HG03045 (cell line): ENCODE data around the gene CARD19.

Source experiments
- ATAC-seq: cut with Tn5 transposase; IDR thresholded peaks from one replicate; pipeline ENCODE4 v1.9.1; 2021; ENCODE audit warnings: mild to moderate bottlenecking, moderate library complexity; ENCODE audit not compliant: unreplicated experiment

The CARD19 gene

GRCh38 chr9:93086447-93087224 is 9.4 kb upstream of the CARD19 start:
- ATAC-seq: no peak

GRCh38 chr9:93087971-93088655 is 7.9 kb upstream of the CARD19 start:
- ATAC-seq: no peak

DNA sequence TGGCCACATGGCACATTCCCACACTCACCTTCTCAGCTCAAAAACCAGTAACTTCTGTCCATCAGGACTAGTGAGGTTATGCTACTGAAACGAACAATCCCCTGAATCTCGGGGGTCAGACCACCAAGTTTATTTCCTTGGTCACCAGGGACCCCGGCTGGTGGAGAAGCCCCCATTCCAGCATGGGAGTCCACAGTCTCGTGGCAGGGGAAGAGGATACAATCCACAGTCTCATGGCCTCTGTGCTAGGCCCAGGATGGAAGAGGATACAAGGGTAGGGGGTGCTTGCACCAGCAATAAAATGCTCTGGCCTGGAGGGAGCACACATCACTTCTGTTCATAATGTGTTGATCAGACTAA is 7.4 kb upstream of the CARD19 start:
- ATAC-seq: no peak

DNA sequence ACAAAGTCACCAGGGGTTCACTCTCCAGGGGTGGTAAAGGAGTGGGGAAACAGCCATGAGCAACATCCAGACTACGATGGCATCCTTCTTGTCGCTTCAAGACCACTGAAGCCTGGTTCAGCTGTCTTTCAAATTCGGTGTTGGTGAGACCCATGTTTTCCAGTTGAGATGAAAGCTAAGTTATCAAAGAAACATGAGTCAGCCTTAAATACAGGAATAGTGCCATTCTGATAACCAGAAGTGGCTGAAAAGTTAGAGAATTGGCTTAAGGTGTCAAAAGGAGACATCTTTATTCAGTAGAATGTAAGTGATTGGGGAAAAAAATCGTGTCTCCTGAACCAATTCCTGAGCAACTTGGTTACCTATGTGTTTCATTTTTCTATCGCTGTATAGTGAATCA is 7.0 kb upstream of the CARD19 start:
- no peak for ATAC-seq

DNA sequence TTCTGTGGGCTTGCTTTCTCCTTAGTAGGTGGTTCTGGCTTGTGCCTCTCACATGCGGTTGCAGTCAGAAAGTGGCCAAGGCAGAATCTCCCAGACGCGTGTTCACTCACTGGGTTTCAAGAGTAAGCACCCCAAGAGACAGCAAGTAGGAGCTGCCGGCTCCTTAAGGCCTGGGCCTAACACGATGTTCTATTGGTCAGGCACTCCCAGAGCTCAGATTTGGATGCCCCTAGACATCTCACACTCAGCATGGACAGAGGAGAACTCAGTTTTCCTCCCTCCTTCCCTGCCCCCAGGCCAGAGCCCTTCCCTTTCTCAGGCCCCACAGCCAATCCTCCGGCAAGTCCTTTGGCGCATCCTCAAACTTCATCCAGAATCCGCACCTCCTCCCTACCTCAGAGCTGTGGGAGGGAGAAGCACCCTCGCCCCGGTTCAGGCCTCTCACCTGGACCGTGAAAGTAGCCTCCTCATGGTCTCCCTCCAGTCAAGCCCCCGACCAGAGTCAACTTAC is 6.5 kb upstream of the CARD19 start:
- no peak for ATAC-seq

DNA sequence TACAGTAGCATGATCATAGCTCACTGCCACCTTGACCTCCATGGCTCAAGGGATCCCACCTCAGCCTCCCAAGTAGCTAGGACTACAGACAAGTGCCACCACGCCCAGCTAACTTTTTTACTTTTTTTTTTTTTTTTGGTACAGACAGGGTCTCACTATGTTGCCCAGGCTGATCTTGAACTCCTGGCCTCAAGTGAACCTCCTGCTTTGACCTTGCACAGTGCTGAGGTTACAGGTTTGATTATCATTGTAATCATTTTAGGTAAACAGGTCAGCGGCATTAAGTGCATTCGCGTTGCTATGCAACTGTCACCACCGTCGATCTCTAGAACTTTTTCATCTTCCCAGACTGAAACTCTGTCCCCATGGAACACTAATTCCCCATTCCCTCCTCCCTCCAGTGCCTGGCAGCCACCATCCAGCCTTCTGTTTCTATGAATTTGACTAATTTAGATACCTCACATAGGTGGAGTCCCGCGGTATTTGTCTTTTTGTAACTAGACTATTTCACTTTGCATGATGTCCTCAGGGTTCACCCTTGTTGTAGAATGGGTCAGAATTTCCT is 5.8 kb upstream of the CARD19 start:
- ATAC-seq: no peak

- ATAC-seq: no peak
Measured at GRCh38 chr9:93091056-93091452, 5.0 kb upstream of the CARD19 start.

- no peak for ATAC-seq
Measured at GRCh38 chr9:93091453-93092081, 4.5 kb upstream of the CARD19 start.

DNA sequence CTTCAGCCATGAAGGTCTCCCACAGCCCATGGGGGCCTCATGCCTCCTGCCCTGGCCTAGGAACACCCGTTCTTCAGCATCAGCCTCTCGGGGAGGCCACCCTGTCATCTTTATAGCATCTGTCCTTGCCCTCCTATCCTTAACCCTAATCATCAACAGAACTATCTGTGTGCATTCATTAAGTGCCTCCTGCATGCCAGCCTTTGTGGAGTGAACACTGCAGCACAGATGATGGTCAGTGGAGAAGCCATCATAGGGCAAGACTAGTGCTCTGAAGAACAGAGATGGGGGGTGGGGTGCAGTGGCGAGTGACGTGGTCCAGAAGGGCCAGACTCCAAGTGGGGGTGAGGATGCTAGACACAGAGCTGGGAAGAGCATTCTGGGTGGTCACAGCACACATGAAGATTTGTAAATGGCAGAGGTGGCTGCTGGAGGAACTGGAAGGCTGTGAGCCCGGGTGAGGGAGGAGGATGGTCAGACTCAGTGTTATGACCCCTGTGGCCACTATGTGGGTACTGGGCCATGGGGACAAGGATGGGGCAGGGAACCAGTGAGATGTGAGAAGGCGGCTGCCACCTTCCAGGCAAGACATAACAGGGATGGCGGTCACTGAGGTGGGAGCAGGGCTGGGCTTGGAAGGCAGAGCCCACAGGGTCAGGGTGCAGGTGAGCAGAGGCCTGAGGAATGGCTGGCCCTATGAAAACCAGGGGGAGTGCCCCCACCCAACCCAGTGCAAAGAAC is 3.6 kb upstream of the CARD19 start:
- no peak for ATAC-seq

DNA sequence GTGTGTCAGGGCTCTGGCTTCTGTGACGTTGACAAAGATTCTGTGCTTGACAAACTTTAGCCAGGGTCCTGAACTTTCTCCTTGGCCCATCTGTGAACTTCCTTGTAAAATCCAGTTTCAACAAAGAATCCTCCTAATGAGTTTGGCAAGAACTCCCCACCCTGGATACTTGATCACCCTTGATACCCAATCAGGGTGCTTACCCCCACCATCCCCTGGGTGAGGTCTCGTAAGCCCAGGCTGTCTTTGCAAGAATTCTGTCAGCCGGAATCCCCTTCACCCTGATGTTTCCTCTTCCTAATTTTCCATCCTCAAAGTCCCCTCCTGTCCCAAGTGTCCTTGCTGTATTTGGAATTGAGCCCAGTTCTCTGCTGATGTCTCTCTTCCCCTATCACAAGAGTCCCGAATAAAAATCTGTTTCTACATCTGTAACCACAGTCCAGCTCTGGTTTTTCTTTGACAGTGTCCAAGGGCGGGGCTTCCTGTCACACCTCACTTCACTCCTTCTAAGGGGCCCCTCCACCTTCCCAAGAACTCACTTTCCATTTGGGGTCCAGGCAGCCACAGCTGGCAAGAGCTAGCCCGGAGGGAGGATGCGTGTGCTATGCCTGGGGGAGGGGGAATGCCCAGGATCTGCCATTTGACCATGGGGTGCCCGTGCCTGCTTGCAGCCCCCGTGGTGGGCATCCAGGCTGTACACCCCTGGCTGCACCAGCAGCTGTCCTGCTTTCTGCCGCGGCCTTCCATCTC is 2.7 kb upstream of the CARD19 start:
- ATAC-seq: no peak

DNA sequence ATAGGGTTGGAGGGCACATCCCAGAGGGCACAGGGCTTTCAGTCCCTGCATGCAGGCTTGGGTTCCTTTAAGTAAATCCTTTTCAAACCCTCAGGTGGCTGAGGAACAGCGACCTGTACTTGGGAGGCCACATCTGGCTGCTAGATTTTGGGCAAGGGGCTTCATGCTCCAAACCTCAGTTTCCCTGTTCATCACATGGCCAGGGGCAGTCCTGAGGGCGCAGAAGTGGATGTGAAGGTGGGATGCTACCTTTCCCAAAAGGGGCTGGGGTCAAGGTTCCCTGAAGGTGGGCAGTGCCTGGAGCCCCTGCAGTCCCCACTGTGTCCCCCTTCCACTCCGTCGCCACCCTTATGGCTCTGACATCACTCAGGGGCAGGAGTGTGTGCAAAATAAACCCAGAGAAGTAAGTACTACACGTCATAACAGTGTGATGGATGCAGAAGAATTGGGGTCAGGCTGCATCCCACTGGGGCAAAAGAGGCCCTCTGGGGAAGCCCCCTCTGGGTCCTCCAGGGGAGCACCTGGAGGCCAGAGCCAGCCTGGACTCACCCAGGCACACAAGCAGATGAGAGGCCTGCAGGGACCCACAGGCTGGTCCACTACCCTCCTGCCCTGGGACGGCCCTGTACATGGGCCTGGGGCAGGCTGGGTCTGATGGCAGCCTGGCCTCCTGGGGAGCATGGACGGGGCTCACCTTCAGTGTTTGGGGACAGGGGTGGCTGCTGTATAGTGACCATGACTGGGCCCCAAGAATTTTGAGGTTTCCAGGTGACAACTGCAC is 1.9 kb upstream of the CARD19 start:
- no peak for ATAC-seq

GRCh38 chr9:93094658-93095204 is 1.3 kb upstream of the CARD19 start:
- no peak for ATAC-seq

GRCh38 chr9:93095205-93096130 is 549 bp upstream of the CARD19 start:
- peak; percentile 65 for ATAC-seq

DNA sequence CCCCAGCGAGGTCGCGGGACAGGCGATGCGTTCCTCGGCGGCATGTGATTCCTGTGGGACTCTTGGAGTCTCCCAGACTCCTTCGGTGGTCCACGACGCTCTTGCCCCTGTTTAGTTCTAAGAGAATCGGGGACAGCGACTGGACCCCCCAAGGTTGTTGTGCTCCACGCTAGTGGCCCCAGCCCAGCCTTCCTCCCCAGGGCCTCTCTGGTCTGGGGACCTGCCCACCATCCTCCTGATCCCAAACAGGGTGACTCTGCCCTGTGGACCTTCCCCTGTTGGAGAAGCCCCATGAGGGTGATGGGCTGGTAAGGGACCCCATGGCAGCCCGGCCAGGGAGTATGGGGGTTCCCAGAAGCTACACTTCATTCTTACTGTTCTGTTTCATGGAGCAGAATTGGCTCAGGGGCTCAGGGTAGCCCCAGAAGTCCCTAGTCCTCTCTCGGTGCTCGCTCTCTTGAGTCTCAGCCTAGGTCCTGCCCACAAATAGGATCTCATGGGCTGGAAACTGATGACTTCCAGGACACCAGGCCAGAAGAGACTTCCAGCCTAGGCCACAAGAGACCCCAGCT is 880 bp downstream of the CARD19 start:
- ATAC-seq: no peak

DNA sequence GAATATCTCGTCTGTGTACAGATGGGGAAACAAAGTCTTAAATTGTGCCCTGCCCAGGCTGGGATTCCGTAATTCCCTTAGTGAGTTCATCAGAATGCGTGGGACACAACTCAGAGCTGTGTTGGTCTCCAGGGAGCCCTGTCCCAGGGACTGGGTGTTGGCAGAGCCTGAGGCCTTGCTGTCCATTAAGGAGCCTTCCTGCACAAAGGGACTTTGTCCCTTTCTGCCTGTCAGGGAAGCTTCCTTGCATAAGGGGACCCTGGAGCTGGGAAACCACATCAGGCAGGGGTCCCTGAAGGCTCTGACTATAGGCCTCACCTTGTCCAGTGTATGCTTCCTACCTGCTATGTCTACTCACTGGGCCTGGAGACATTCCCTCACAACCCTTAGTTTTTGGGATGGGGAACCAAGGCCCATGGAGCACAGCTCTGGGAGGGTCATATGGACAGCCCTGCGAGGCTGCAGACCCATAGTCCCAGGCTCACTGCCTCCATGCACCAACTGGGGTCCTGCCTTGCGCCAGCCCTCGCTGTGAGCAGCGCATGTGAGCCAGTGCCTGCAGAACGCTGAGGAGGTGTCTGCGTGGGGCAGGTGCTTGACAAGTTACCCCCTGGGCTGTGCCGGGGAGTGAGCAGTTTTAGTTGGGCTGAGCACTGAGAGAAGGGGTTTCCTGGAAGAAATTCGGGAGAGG is 1.6 kb downstream of the CARD19 start:
- no peak for ATAC-seq

GRCh38 chr9:93098236-93098946 is 2.4 kb downstream of the CARD19 start:
- no peak for ATAC-seq
